ENCODE data around the gene AKAP6. TPM values are rescaled to one million over a fixed set of nuclear protein-coding genes. Genes with fewer than 3 reads are reported as not detected.

AKAP6 gene
- total and polyA plus RNA-seq, 2 experiments from 2014 or later, result 0.38 to 0.42 TPM

DNA sequence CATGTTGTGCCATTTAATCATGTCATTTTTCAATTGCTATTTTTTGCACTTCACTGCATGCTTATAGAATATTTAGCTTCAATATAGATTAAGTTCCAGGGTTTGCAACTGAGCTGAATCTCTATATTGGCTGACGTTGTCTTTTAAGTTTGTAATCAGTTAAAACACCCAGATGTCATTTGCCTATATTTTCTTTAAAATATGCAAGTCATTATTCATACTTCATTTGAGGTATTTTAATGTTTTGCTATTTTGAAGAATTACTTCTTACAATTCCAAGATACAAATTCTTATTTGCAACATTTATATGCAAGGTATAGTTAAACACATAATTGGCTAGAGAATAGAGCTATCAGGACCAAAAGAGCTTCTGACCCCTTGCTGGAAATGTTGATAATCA, 434.6 kb downstream of the AKAP6 start (continued):
- TF ChIP-seq ZNF462 (CRISPR knock-in tag; IDR thresholded peaks at IDR 0.05) (no peak), REST (IDR thresholded peaks at IDR 0.05; ENCODE audit: unreplicated experiment) (no peak), JUNB (IDR thresholded peaks at IDR 0.05; ENCODE audit: unreplicated experiment) (no peak), CREB1 (CRISPR knock-in tag; IDR thresholded peaks at IDR 0.05; ENCODE audit: low read depth) (no peak), POLR2AphosphoS5 (IDR thresholded peaks at IDR 0.05; ENCODE audit: low read depth) (no peak), CTCF (conservative IDR thresholded peaks at IDR 0.05; ENCODE audit: low read depth in 2 of 2) (no peak), STAT1 (IDR thresholded peaks at IDR 0.05; ENCODE audit: unreplicated experiment) (no peak)

All from GM23338 (cell line).